Kidney (tissue), 14 donors: ENCODE measurements around the gene CLDN14. TPM values are rescaled to one million over a fixed set of nuclear protein-coding genes. Genes with fewer than 3 reads are reported as not detected.
A peak's percentile ranks its signal among the peaks of the same experiment; 100 is the strongest.

Experiments
- DNase-seq, 5 donors: peaks; one replicate each; pipeline ENCODE4 v3.0.0-alpha.2; 2013 to 2020
- FAIRE-seq: peaks from 2 replicates; lab custom pipeline; 2012; peaks lifted over from hg19 to GRCh38; lab: Jason Lieb, UNC
- H3K27ac ChIP-seq, 2 donors: one replicate each; pipeline ENCODE4 v1.7.0; 2013; ENCODE audit warnings: low read depth in 2 of 2, low read length in 2 of 2, inconsistent platforms in 1 of 2
- H3K27me3 ChIP-seq: one replicate; pipeline ENCODE4 v1.7.1; 2013; ENCODE audit warnings: low read length, inconsistent platforms; ENCODE audit not compliant: control insufficient read depth, insufficient read depth
- H3K36me3 ChIP-seq, 3 donors: one replicate each; pipeline versions ENCODE4 v1.7.0 to v1.7.1; 2013; ENCODE audit warnings: low read length in 3 of 3, control low read depth in 1 of 3, inconsistent platforms in 1 of 3; ENCODE audit not compliant: insufficient read depth in 3 of 3, control insufficient read depth in 2 of 3
- H3K4me1 ChIP-seq, 3 donors: one replicate each; pipeline versions ENCODE4 v1.7.0 to v1.7.1; 2013; ENCODE audit warnings: low read length in 3 of 3, inconsistent platforms in 1 of 3, low read depth in 1 of 3; ENCODE audit not compliant: control insufficient read depth in 2 of 3, insufficient read depth in 2 of 3
- H3K4me3 ChIP-seq, 3 donors: one replicate each; pipeline versions ENCODE4 v1.7.0 to v1.8.1; 2013; ENCODE audit warnings: low read length in 3 of 3, control low read depth in 1 of 3, inconsistent platforms in 1 of 3
- H3K9ac ChIP-seq, 3 donors: one replicate each; pipeline versions ENCODE4 v1.7.0 to v1.7.1; 2013; ENCODE audit warnings: low read length in 3 of 3, control low read depth in 1 of 3, inconsistent platforms in 1 of 3
- H3K9me3 ChIP-seq, 3 donors: one replicate each; pipeline versions ENCODE4 v1.7.0 to v1.7.1; 2013; ENCODE audit warnings: low read length in 3 of 3, control low read depth in 1 of 3, inconsistent platforms in 1 of 3; ENCODE audit not compliant: control insufficient read depth in 2 of 3, insufficient read depth in 1 of 3
- CTCF ChIP-seq: IDR thresholded peaks from 3 replicates; pipeline ENCODE4 v1.5.1; 2012; ENCODE audit warnings: mild to moderate bottlenecking, moderate library complexity, borderline replicate concordance; ENCODE audit not compliant: insufficient read depth; ENCODE audit errors: extremely low read depth
- intact Hi-C: fragments of 100-400 bp; cut with DNase I; formaldehyde crosslinking; loops from one replicate; pipeline ENCODE4 v1.11.1; 2022
- polyA plus RNA-seq: library from polyadenylated mRNA; stranded (reverse); fragments of 350-450 nt; fragmentation: Illumina TruSeq; extraction: RNeasy Lipid Tissue Mini Kit (QIAGEN cat#74804); gene quantifications from one replicate; pipeline ENCODE4 v1.2.3, GENCODE V29; 2014; ENCODE audit warnings: low read depth, low replicate concordance; ENCODE audit not compliant: insufficient read depth
- total RNA-seq: library from RNA; stranded (reverse); fragmentation: NEBNext Ultra II Directional; extraction: Animal tissue kit (Norgen Biotek cat#: 25700); gene quantifications from one replicate; pipeline ENCODE4 v1.2.1, GENCODE V29; 2021
- donor health status: control.
- donor health status: control.
- donor health status: control.
- donor health status: control.
- donor health status: control.
- donor health status: DM: yes; HTN: yes; CAD: no.
- donor health status: Normal renal cell carcinoma (clear cell type).

Gene CLDN14
- total and polyA plus RNA-seq, 2 donors from 2014 or later = 8.7 to 10.0 TPM

GRCh38 chr21:36510911-36511310 is 31.0 kb upstream of the CLDN14 start:
- no peaks in the 10 kb centered on the region for H3K9me3 ChIP-seq
- no peaks in the 10 kb centered on the region for H3K36me3 ChIP-seq
- intact Hi-C loops = no loop called here
- no peak for FAIRE-seq
- no peak for DNase-seq
- no peak for TF ChIP-seq CTCF
- H3K27ac ChIP-seq = peak overlapping the region; percentile 70 to 87
- peaks cover 5 to 19% (median 6%) of the 10 kb centered on the region in 3 donors for H3K4me1 ChIP-seq
- H3K4me3 ChIP-seq = no peak overlapping the region
- no peak overlapping the region for H3K9ac ChIP-seq
- H3K27me3 ChIP-seq = no peaks in the 10 kb centered on the region

- Histone ChIP-seq H3K36me3 (no peaks in the 10 kb centered on the region), H3K4me3 (no peak overlapping the region), H3K9me3 (no peaks in the 10 kb centered on the region), H3K27me3 (no peaks in the 10 kb centered on the region), H3K27ac (peak overlapping the region; percentile 70 to 87), H3K4me1 (peaks cover 5 to 19% (median 6%) of the 10 kb centered on the region in 3 donors), H3K9ac (peak overlapping the region in 1 of 3 donors; percentile 12)
- FAIRE-seq (no peak), DNase-seq (peak; percentile 81 to 92 (median 88))
- no peak for TF ChIP-seq CTCF
- intact Hi-C loops = loop anchor here (5.0 kb wide), 1 partner anchor 417 kb away; no protein-coding TSS in a partner anchor
These were observed 30.2 kb upstream of the CLDN14 start for GRCh38 chr21:36509973-36510664.

GRCh38 chr21:36508948-36509347 is 29.0 kb upstream of the CLDN14 start:
- intact Hi-C loops = loop anchor here (5.0 kb wide), 1 partner anchor 418 kb away; no protein-coding TSS in a partner anchor
- H3K9me3 ChIP-seq = no peaks in the 10 kb centered on the region
- H3K9ac ChIP-seq = no peak overlapping the region
- no peak overlapping the region for H3K27ac ChIP-seq
- DNase-seq (no peak), FAIRE-seq (no peak)
- no peak overlapping the region for H3K4me3 ChIP-seq
- no peak for TF ChIP-seq CTCF
- no peaks in the 10 kb centered on the region for H3K27me3 ChIP-seq
- no peaks in the 10 kb centered on the region for H3K36me3 ChIP-seq
- H3K4me1 ChIP-seq = peaks cover 5 to 19% (median 6%) of the 10 kb centered on the region in 3 donors
